HepG2 (cell line): ENCODE results near the gene DNASE2. TPM values are rescaled to one million over a fixed set of nuclear protein-coding genes. Genes with fewer than 3 reads are reported as not detected.

Source experiments
- ERF ChIP-seq: IDR thresholded peaks from 2 replicates; pipeline ENCODE4 v1.6.1; 2018; ENCODE audit warnings: missing biosample characterization, missing genetic modification reagents
- HNRNPH1 ChIP-seq: fragments of 200-400 bp; formaldehyde crosslinking; optimal IDR thresholded peaks from 2 replicates; pipeline ENCODE3; 2017; ENCODE audit warnings: mild to moderate bottlenecking, low read depth, low read length
- IKZF4 ChIP-seq: sonication (generic); formaldehyde crosslinking; IDR thresholded peaks from 2 replicates; pipeline ENCODE4 v1.5.1; 2020; ENCODE audit warnings: borderline replicate concordance, mild to moderate bottlenecking, low read depth, missing genetic modification reagents; ENCODE audit errors: not compliant biosample characterization
- KLF12 ChIP-seq: sonication (generic); formaldehyde crosslinking; IDR thresholded peaks from 2 replicates; pipeline ENCODE4 v1.4.0; 2020; ENCODE audit warnings: missing genetic modification reagents, borderline replicate concordance
- NFE2 ChIP-seq: sonication (generic); formaldehyde crosslinking; IDR thresholded peaks from 2 replicates; pipeline ENCODE4 v1.4.0; 2020; ENCODE audit warnings: missing genetic modification reagents
- NFE2L2 ChIP-seq: fragments of 150-350 bp; IDR thresholded peaks from 2 replicates; pipeline ENCODE4 v1.6.1; 2014; ENCODE audit warnings: low read length
- NONO ChIP-seq, 2 experiments: fragments of 450-650 bp in 1 of 2; sonication (generic) in 1 of 2; formaldehyde crosslinking in 1 of 2; IDR thresholded peaks in 1 of 2; conservative IDR thresholded peaks in 1 of 2; 2 replicates each; pipeline versions ENCODE4 v1.6.1 to v1.8.0; 2017 to 2022; ENCODE audit warnings: mild to moderate bottlenecking in 1 of 2, missing genetic modification reagents in 1 of 2, moderate library complexity in 1 of 2
- REPIN1 ChIP-seq: sonication (generic); formaldehyde crosslinking; IDR thresholded peaks from 2 replicates; pipeline ENCODE4 v1.8.0; 2022; ENCODE audit warnings: missing genetic modification reagents, low read depth, mild to moderate bottlenecking, borderline replicate concordance
- RXRB ChIP-seq: IDR thresholded peaks from 2 replicates; pipeline ENCODE4 v1.6.1; 2016; ENCODE audit warnings: borderline replicate concordance, missing genetic modification reagents, missing compliant biosample characterization
- SAP130 ChIP-seq: IDR thresholded peaks from 2 replicates; pipeline ENCODE4 v1.6.1; 2016; ENCODE audit warnings: low read depth
- SMAD3 ChIP-seq: sonication (generic); formaldehyde crosslinking; IDR thresholded peaks from 2 replicates; pipeline ENCODE4 v1.4.0; 2020; ENCODE audit warnings: missing genetic modification reagents
- TCF7L2 ChIP-seq: IDR thresholded peaks from 2 replicates; pipeline ENCODE4 v1.6.1; 2011; ENCODE audit warnings: mild to moderate bottlenecking, low read depth, low read length, moderate library complexity
- TSC22D2 ChIP-seq: sonication (generic); formaldehyde crosslinking; IDR thresholded peaks from 2 replicates; pipeline ENCODE4 v1.5.1; 2020; ENCODE audit warnings: missing genetic modification reagents, mild to moderate bottlenecking, borderline replicate concordance
- ZBTB20 ChIP-seq: sonication (generic); formaldehyde crosslinking; IDR thresholded peaks from 2 replicates; pipeline ENCODE4 v1.8.1; 2023; ENCODE audit warnings: missing genetic modification reagents, low read depth, mild to moderate bottlenecking, borderline replicate concordance
- ZNF251 ChIP-seq: sonication (generic); formaldehyde crosslinking; IDR thresholded peaks from 2 replicates; pipeline ENCODE4 v1.9.0; 2021; ENCODE audit warnings: mild to moderate bottlenecking, missing genetic modification reagents
- ZNF546 ChIP-seq: sonication (generic); formaldehyde crosslinking; conservative IDR thresholded peaks from 2 replicates; pipeline ENCODE4 v1.8.1; 2023; ENCODE audit warnings: mild to moderate bottlenecking, missing genetic modification reagents
- ZNF660 ChIP-seq: sonication (generic); formaldehyde crosslinking; IDR thresholded peaks from 2 replicates; pipeline ENCODE4 v1.5.1; 2020; ENCODE audit warnings: mild to moderate bottlenecking, low read depth, missing genetic modification reagents, borderline replicate concordance
- ZNF746 ChIP-seq: sonication (generic); formaldehyde crosslinking; IDR thresholded peaks from 2 replicates; pipeline ENCODE4 v1.8.0; 2022; ENCODE audit warnings: mild to moderate bottlenecking, missing genetic modification reagents
- ZNF75D ChIP-seq: sonication (generic); formaldehyde crosslinking; IDR thresholded peaks from 2 replicates; pipeline ENCODE4 v1.8.1; 2023; ENCODE audit warnings: missing genetic modification reagents, mild to moderate bottlenecking, borderline replicate concordance
- ZNF839 ChIP-seq: sonication (generic); formaldehyde crosslinking; IDR thresholded peaks from 2 replicates; pipeline ENCODE4 v1.4.0; 2020; ENCODE audit warnings: missing genetic modification reagents, mild to moderate bottlenecking, borderline replicate concordance
- polyA plus RNA-seq, 8 experiments: library from polyadenylated mRNA; depleted of rRNA in 3 of 8; stranded (reverse) in 7 of 8; unstranded in 1 of 8; fragments of >200 nt; fragmentation: Illumina TruSeq in 4 of 8; extraction: Trizol in 4 of 8; gene quantifications; 2 replicates each; pipeline versions ENCODE4 v1.2.1 to v1.2.3, GENCODE V29; 2011 to 2016; ENCODE audit warnings: low read depth in 4 of 8, missing spikeins in 1 of 8, mixed read lengths in 1 of 8; ENCODE audit not compliant: insufficient read depth in 1 of 8
- total RNA-seq, 5 experiments: library from RNA; depleted of rRNA; stranded (reverse); fragments of >200 nt; fragmentation: Illumina TruSeq; extraction: Trizol; gene quantifications; 2 replicates each; pipeline ENCODE4 v1.2.3, GENCODE V29; 2016; ENCODE audit warnings: low read depth in 1 of 5
- TF ChIP-seq, protein P1 (sequence below): sonication (generic); formaldehyde crosslinking; conservative IDR thresholded peaks from 2 replicates; pipeline ENCODE4 v1.4.0; 2020; ENCODE audit warnings: missing genetic modification reagents
- TF ChIP-seq, protein P2 (sequence below): sonication (generic); formaldehyde crosslinking; IDR thresholded peaks from 2 replicates; pipeline ENCODE4 v1.4.0; 2020; ENCODE audit warnings: missing genetic modification reagents, borderline replicate concordance
- TF ChIP-seq, protein P3 (sequence below): sonication (generic); formaldehyde crosslinking; IDR thresholded peaks from 2 replicates; pipeline ENCODE4 v1.8.0; 2022; ENCODE audit warnings: missing genetic modification reagents, mild to moderate bottlenecking, moderate library complexity, borderline replicate concordance

Gene DNASE2
- total and polyA plus RNA-seq, 2 of the 13 experiments (the other 11 are each of a cell fraction or from before 2014, with no cell fraction given): 7.5 to 16.2 TPM

DNA sequence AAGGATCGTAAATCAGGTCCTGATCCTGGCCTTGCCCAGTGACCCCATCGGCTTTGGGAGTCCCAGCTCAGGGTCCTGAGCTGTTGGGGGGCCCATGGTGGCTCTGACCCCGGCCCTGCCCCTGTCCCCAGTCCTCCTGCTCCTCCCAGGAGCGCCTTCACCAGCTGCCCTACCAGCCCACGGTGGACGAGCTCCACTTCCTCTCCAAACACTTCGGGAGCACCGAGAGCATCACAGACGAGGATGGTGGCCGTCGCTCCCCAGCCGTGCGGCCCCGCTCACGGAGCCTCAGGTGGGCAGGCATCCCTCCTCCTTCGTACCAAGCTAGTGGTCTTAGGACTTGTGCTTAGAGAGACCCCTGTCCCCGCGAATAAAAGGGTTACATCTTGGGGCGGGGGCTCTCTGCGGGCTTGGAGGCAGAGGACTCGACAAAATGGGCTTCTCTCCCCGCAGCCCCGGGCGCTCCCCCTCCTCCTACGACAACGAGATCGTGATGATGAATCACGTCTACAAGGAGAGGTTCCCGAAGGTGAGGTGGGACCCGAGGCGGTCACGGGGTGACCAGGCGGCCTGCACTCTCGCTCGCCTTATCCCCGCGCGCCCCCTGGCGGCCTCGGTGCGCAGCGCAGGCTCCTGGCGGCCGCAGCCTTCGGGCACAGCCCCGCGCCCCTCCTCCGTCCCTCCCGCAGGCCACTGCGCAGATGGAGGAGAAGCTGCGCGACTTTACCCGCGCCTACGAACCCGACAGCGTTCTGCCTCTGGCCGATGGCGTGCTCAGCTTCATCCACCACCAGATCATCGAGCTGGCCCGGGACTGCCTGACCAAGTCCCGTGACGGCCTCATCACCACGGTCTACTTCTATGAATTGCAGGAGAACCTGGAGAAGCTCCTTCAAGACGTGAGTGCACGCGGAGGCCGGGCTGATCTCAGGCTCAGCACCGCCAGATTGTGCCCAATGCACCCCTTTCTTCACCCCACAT is 33.8 kb downstream of the DNASE2 start (continued):
- no peak for TF ChIP-seq NFE2L2
- no peak for TF ChIP-seq SMAD3 (CRISPR knock-in tag)
- no peak for TF ChIP-seq ZBTB20
- TF ChIP-seq ZNF546 (CRISPR knock-in tag): no peak
- TF ChIP-seq RXRB (CRISPR knock-in tag): 0 out of 2 replicates have a peak, but pooled peaks have one; percentile 37
- TF ChIP-seq, protein P1, sequence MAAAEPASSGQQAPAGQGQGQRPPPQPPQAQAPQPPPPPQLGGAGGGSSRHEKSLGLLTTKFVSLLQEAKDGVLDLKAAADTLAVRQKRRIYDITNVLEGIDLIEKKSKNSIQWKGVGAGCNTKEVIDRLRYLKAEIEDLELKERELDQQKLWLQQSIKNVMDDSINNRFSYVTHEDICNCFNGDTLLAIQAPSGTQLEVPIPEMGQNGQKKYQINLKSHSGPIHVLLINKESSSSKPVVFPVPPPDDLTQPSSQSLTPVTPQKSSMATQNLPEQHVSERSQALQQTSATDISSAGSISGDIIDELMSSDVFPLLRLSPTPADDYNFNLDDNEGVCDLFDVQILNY: no peak
- no peak for TF ChIP-seq NFE2 (CRISPR knock-in tag)
- TF ChIP-seq IKZF4 (CRISPR knock-in tag): no peak
- TF ChIP-seq ZNF251: no peak
- TF ChIP-seq TSC22D2 (CRISPR knock-in tag): 0 out of 2 replicates have a peak, but pooled peaks have one; percentile 34
- TF ChIP-seq TCF7L2: no peak
- TF ChIP-seq KLF12 (CRISPR knock-in tag): no peak
- TF ChIP-seq NONO (IDR thresholded peaks at IDR 0.05): no peak
- TF ChIP-seq NONO (CRISPR knock-in tag; conservative IDR thresholded peaks at IDR 0.05): 0 out of 2 replicates have a peak, but pooled peaks have one; percentile 27
- no peak for TF ChIP-seq REPIN1 (CRISPR knock-in tag)
- TF ChIP-seq ZNF660: no peak
- no peak for TF ChIP-seq HNRNPH1
- no peak for TF ChIP-seq ZNF75D (CRISPR knock-in tag)
- TF ChIP-seq, protein P2, sequence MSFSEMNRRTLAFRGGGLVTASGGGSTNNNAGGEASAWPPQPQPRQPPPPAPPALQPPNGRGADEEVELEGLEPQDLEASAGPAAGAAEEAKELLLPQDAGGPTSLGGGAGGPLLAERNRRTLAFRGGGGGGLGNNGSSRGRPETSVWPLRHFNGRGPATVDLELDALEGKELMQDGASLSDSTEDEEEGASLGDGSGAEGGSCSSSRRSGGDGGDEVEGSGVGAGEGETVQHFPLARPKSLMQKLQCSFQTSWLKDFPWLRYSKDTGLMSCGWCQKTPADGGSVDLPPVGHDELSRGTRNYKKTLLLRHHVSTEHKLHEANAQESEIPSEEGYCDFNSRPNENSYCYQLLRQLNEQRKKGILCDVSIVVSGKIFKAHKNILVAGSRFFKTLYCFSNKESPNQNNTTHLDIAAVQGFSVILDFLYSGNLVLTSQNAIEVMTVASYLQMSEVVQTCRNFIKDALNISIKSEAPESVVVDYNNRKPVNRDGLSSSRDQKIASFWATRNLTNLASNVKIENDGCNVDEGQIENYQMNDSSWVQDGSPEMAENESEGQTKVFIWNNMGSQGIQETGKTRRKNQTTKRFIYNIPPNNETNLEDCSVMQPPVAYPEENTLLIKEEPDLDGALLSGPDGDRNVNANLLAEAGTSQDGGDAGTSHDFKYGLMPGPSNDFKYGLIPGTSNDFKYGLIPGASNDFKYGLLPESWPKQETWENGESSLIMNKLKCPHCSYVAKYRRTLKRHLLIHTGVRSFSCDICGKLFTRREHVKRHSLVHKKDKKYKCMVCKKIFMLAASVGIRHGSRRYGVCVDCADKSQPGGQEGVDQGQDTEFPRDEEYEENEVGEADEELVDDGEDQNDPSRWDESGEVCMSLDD (CRISPR knock-in tag): no peak
- no peak for TF ChIP-seq ZNF746 (CRISPR knock-in tag)
- TF ChIP-seq, protein P3, sequence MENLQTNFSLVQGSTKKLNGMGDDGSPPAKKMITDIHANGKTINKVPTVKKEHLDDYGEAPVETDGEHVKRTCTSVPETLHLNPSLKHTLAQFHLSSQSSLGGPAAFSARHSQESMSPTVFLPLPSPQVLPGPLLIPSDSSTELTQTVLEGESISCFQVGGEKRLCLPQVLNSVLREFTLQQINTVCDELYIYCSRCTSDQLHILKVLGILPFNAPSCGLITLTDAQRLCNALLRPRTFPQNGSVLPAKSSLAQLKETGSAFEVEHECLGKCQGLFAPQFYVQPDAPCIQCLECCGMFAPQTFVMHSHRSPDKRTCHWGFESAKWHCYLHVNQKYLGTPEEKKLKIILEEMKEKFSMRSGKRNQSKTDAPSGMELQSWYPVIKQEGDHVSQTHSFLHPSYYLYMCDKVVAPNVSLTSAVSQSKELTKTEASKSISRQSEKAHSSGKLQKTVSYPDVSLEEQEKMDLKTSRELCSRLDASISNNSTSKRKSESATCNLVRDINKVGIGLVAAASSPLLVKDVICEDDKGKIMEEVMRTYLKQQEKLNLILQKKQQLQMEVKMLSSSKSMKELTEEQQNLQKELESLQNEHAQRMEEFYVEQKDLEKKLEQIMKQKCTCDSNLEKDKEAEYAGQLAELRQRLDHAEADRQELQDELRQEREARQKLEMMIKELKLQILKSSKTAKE (CRISPR knock-in tag): no peak
- TF ChIP-seq ERF (CRISPR knock-in tag): peak; percentile 55; the same call in 1 of the 2 replicates
- TF ChIP-seq ZNF839 (CRISPR knock-in tag): no peak; the same call in 1 of the 2 replicates
- TF ChIP-seq SAP130 (CRISPR knock-in tag): peak; percentile 42; the same call in 1 of the 2 replicates
